Nephron (organoid): Measurements from ENCODE around the gene CENPP.

ENCODE experiments used
- H3K27ac Mint-ChIP-seq, 3 experiments: 2 replicates each; pipeline ENCODE4 v1.8.0; 2020; ENCODE audit warnings: mixed read lengths in 3 of 3, mild to moderate bottlenecking in 2 of 3, moderate library complexity in 1 of 3
- H3K27me3 Mint-ChIP-seq: 2 replicates; pipeline ENCODE4 v1.8.0; 2021; ENCODE audit warnings: low read depth, mild to moderate bottlenecking, moderate library complexity, mixed read lengths
- H3K36me3 Mint-ChIP-seq: 2 replicates; pipeline ENCODE4 v1.8.0; 2020; ENCODE audit warnings: low read depth, mixed read lengths
- H3K4me1 Mint-ChIP-seq: 2 replicates; pipeline ENCODE4 v1.8.0; 2020; ENCODE audit warnings: mixed read lengths
- H3K4me3 Mint-ChIP-seq, 3 experiments: 2 replicates each; pipeline ENCODE4 v1.8.0; 2020; ENCODE audit warnings: mild to moderate bottlenecking in 3 of 3, mixed read lengths in 3 of 3, moderate library complexity in 2 of 3
- H3K9me3 Mint-ChIP-seq: 2 replicates; pipeline ENCODE4 v1.8.0; 2020; ENCODE audit warnings: mixed read lengths
- TF ChIP-seq, protein P1 (sequence below), 3 experiments: fragments of 200-600 bp; sonication (generic); IDR thresholded peaks; one replicate each; pipeline ENCODE4 v1.5.0; 2021; ENCODE audit warnings: antibody characterized with exemption in 3 of 3; ENCODE audit not compliant: unreplicated experiment in 3 of 3

The CENPP gene

DNA sequence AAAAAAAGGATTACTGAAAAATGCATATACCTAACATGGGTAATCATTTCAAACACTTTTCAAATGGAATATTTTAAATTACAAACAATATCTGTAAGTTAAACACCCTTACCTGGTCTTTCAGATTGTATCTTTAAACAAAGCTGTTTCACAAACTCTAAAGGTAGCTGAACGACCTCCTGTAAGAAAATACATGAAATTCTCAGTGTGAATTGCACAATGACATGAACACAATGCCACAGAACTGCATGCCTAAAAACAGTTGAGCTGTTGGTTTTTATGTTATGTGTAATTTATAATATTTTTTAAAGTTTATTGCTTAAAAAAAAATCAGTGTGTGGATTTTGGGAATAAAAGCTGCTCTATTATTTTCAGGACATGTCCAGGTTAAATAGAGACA is 326.7 kb downstream of the CENPP start:
- Mint-ChIP-seq H3K27me3 (no peaks in the 10 kb centered on the region), H3K4me1 (no peaks in the 10 kb centered on the region), H3K4me3 (no peak overlapping the region), H3K36me3 (peaks cover 47% of the 10 kb centered on the region), H3K27ac (no peak overlapping the region), H3K9me3 (no peaks in the 10 kb centered on the region)
- TF ChIP-seq, protein P1, sequence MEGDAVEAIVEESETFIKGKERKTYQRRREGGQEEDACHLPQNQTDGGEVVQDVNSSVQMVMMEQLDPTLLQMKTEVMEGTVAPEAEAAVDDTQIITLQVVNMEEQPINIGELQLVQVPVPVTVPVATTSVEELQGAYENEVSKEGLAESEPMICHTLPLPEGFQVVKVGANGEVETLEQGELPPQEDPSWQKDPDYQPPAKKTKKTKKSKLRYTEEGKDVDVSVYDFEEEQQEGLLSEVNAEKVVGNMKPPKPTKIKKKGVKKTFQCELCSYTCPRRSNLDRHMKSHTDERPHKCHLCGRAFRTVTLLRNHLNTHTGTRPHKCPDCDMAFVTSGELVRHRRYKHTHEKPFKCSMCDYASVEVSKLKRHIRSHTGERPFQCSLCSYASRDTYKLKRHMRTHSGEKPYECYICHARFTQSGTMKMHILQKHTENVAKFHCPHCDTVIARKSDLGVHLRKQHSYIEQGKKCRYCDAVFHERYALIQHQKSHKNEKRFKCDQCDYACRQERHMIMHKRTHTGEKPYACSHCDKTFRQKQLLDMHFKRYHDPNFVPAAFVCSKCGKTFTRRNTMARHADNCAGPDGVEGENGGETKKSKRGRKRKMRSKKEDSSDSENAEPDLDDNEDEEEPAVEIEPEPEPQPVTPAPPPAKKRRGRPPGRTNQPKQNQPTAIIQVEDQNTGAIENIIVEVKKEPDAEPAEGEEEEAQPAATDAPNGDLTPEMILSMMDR (IDR thresholded peaks at IDR 0.05; ENCODE audit: unreplicated experiment in 3 of 3), result no peak

DNA sequence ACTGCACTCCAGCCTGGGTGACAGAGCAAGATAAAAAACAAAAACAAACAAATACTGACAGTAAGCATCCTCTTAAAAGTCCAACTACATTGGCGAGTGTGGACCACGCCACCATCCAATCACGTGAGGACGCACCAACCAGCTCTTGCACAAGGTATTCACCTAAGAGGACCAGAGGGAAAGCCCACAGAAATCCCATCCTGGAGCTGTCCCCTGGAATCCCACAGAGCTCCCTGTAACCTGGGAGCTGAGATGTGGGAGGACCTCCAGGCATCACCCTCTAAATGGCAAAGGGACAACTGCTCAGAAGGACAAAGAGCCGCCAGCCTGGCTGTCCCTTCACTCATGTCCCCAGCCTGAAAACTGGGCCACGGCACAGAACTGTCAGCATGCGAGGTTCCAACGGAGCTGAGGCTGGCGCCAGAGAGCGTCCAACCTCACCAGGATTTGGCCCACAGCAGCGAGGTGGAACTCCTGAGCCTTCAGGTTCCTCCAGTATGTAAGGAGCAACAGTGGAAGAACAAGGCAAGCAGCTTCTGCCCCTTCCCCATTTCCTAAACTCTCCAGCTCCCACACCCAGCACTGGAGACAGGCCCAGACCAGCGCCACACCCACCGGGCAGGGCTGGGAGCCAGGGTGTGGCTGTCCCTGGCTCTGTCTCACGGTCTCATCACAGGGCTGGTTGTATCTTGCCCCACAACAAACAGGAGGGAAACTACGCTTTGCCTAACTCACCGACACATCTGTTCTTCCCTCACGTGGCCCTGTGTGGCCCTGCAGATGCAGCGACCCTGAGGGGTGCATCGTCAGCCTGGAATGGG is 328.9 kb downstream of the CENPP start:
- H3K9me3 Mint-ChIP-seq, result no peaks in the 10 kb centered on the region
- peaks cover 32% of the 10 kb centered on the region for H3K36me3 Mint-ChIP-seq
- no peak overlapping the region for H3K4me3 Mint-ChIP-seq
- TF ChIP-seq, protein P1 (IDR thresholded peaks at IDR 0.05; ENCODE audit: unreplicated experiment in 3 of 3), result no peak
- H3K27me3 Mint-ChIP-seq, result no peaks in the 10 kb centered on the region
- peaks cover under 1% of the 10 kb centered on the region for H3K4me1 Mint-ChIP-seq
- no peak overlapping the region for H3K27ac Mint-ChIP-seq

DNA sequence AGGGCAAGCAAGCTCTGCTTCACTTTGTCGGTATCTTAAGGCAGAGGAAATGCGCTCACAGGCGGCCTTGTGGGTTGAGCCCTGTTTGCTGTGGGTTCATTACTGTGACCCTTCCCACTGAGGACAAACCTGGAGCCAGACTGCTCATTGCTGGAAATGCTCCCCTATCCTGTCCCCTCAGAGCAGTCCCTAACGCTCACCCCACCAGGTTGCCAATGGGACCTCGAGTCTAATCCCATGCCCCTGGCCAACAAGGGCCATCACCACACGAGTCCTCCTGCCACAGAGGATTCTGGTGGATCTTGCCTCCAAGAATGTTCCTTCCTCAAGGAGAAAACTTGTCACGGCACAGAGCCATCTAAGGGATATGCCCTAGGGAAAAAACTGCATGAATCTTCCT is 329.6 kb downstream of the CENPP start:
- Mint-ChIP-seq H3K27me3 (no peaks in the 10 kb centered on the region), H3K4me3 (no peak overlapping the region)

DNA sequence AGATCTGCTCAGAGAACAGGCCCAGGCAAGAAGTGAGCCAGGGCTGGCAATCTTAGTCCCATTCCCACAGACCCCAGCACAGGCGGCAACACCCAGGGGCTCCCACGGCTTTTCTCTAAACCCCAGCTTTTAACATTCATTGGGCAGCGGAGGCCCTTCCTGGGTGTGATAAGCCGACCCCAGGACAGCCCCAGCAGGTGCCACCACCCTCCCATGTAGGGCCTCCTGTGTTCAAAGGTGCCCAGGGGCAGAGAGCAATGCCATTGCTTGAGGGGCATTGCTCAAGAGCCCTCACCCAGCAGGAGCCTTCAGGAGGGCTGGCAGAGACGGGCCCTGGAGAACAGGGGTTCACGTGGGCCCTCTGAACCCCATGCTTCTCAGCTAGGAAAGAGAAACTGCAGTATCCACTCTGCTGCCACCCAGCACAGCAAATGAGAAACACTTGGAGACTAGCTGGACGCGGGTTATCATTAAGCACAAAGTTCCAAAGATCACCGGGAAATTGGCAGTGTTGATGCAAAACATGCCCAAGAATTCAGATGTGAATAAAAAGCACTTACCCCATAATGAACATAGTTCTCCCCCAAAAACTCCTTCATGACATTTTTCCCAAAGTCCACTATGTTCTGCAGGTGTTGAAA is 330.3 kb downstream of the CENPP start:
- Mint-ChIP-seq H3K4me3 (no peak overlapping the region), H3K4me1 (peaks cover 6% of the 10 kb centered on the region), H3K36me3 (peaks cover 25% of the 10 kb centered on the region), H3K27me3 (no peaks in the 10 kb centered on the region), H3K9me3 (no peaks in the 10 kb centered on the region), H3K27ac (no peak overlapping the region)
- TF ChIP-seq, protein P1 (IDR thresholded peaks at IDR 0.05; ENCODE audit: unreplicated experiment in 3 of 3), result no peak

More for the DNA sequence above, 329.6 kb downstream of the CENPP start:
- Mint-ChIP-seq H3K36me3 (peaks cover 30% of the 10 kb centered on the region), H3K4me1 (peaks cover 6% of the 10 kb centered on the region), H3K9me3 (no peaks in the 10 kb centered on the region), H3K27ac (no peak overlapping the region)
- TF ChIP-seq, protein P1 (IDR thresholded peaks at IDR 0.05; ENCODE audit: unreplicated experiment in 3 of 3), result no peak

DNA sequence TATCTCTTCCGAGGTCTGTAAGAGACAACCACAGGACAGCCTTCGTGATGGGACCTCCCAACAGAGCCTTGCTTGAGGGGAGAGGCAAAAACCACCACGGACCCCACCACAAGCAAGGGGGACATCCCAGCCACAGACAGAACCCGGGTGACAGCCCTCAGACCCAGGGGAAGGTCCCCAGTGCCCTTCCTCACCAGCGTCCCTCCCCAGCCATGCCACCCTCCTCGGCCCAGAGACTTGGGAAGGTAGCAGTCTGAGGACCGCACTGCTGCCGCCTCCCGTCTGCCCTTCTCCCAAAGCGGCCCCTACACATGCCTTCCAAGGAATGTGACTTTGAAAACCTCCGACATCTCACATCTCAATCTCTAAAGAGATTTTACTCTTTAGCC is 330.8 kb downstream of the CENPP start:
- TF ChIP-seq, protein P1 (IDR thresholded peaks at IDR 0.05; ENCODE audit: unreplicated experiment in 3 of 3), result no peak
- Mint-ChIP-seq H3K9me3 (no peaks in the 10 kb centered on the region), H3K36me3 (peaks cover 20% of the 10 kb centered on the region), H3K27me3 (no peaks in the 10 kb centered on the region), H3K4me3 (no peak overlapping the region), H3K4me1 (peaks cover 6% of the 10 kb centered on the region), H3K27ac (no peak overlapping the region)
